Measurements from ENCODE around the gene KCNJ6. TPM values are rescaled to one million over a fixed set of nuclear protein-coding genes. Genes with fewer than 3 reads are reported as not detected.

The KCNJ6 gene
- total and polyA plus RNA-seq, 9 of the 15 experiments (the other 6 are each of a cell fraction or from before 2014, with no cell fraction given) = 0.06 to 0.21 (median 0.13) TPM; not detected in 1

GRCh38 chr21:37927711-37928110, 11.5 kb upstream of the KCNJ6 start (continued):
- TF ChIP-seq BRD4 (IDR thresholded peaks at IDR 0.05) (no peak), MTF1 (CRISPR knock-in tag; IDR thresholded peaks at IDR 0.05; ENCODE audit: borderline replicate concordance) (no peak), PRMT5 (CRISPR knock-in tag; IDR thresholded peaks at IDR 0.05) (no peak), HNRNPLL (IDR thresholded peaks at IDR 0.05; ENCODE audit: low read depth, low read length, poor library complexity, severe bottlenecking) (no peak), ZNF134 (CRISPR knock-in tag; conservative IDR thresholded peaks at IDR 0.05) (no peak), EZH2 (IDR thresholded peaks at IDR 0.05; ENCODE audit: borderline replicate concordance, low read depth, low read length) (no peak), THRB (CRISPR knock-in tag; conservative IDR thresholded peaks at IDR 0.05) (no peak), ATF4 (CRISPR knock-in tag; IDR thresholded peaks at IDR 0.05) (no peak), SRSF9 (IDR thresholded peaks at IDR 0.05; ENCODE audit: borderline replicate concordance, low read depth, low read length) (no peak)

GRCh38 chr21:37921091-37921490, 4.8 kb upstream of the KCNJ6 start:
- H3K27me3 ChIP-seq (ENCODE audit: control insufficient read depth in 2 of 2, insufficient read depth in 2 of 2, low read length in 2 of 2) = peaks cover 4 to 26% of the 10 kb centered on the region in 2 experiments; a peak in 3 of 5 replicates
- DNase-seq (ENCODE audit: extremely low read depth in 1 of 4, low spot score in 3 of 4) (no peak), ATAC-seq (no peak), FAIRE-seq (no peak)
- BruUV-seq (replicated peaks) = no TSS peak
- in situ Hi-C loops (cut with MboI) = no loop called here
- no peak overlapping the region for H3K27ac ChIP-seq (ENCODE audit: extremely low read depth, low read depth, low read length)
- no peak overlapping the region for H3K4me2 ChIP-seq (ENCODE audit: insufficient read depth, low read length)
- intact Hi-C loops (cut with micrococcal nuclease) = no loop called here
- CTCF ChIA-PET (ENCODE audit: low intra/inter-chr PET ratio) = no interaction called here
- H4K20me1 ChIP-seq (replicated peaks; ENCODE audit: control insufficient read depth, insufficient read depth, low read length) = no peaks in the 10 kb centered on the region
- H2AFZ ChIP-seq (ENCODE audit: low read depth, low read length) = no peak overlapping the region
- H3K9me3 ChIP-seq (replicated peaks; ENCODE audit: control insufficient read depth, insufficient read depth, low read depth, low read length) = no peaks in the 10 kb centered on the region
- no peaks in the 10 kb centered on the region for H3K36me3 ChIP-seq (ENCODE audit: control insufficient read depth, insufficient read depth, low read length)
- WGBS (ENCODE audit: insufficient coverage, low coverage, missing lambda C conversion rate) = 0% methylated on average over 3 of the region's 3 CpGs
- H3K79me2 ChIP-seq (ENCODE audit: control insufficient read depth, insufficient read depth, low read length) = no peaks in the 10 kb centered on the region
- POLR2A ChIA-PET = interaction anchor here (0.6 kb wide), 1 partner anchor 50 kb away, joined by 4 read pairs; no protein-coding TSS in a partner anchor
- no peak overlapping the region for H3K4me3 ChIP-seq
- TF ChIP-seq HINFP (tag; conservative IDR thresholded peaks at IDR 0.05; ENCODE audit: low read depth) = no peak
- TF ChIP-seq MLX (CRISPR knock-in tag; conservative IDR thresholded peaks at IDR 0.05) = no peak
- TF ChIP-seq MAZ (CRISPR knock-in tag; conservative IDR thresholded peaks at IDR 0.05 in 1 of 2, IDR thresholded peaks at IDR 0.05 in 1 of 2) = no peak
- H3K9ac ChIP-seq (ENCODE audit: insufficient read depth in 1 of 2, low read depth in 2 of 2, low read length in 2 of 2) = no peak overlapping the region
- no peaks in the 10 kb centered on the region for H3K9me1 ChIP-seq (ENCODE audit: control insufficient read depth, insufficient read depth, low read length)
- H3K4me1 ChIP-seq (replicated peaks in 1 of 2; ENCODE audit: control insufficient read depth in 2 of 2, insufficient read depth in 2 of 2, low read length in 2 of 2) = peaks cover 0 to 9% of the 10 kb centered on the region in 2 experiments; a peak in 2 of 5 replicates

Measured in K562 (cell line).